Coronary artery (tissue), 2 donors: Measurements from ENCODE around the gene GPR137C.

Source experiments
- DNase-seq: peaks from one replicate; pipeline ENCODE4 v3.0.0-alpha.2; 2017; ENCODE audit warnings: low spot score
- H3K27ac ChIP-seq, 2 donors: fragments of 200-600 bp; sonication (generic); one replicate each; pipeline ENCODE4 v1.5.1; 2016 to 2019
- H3K4me3 ChIP-seq: fragments of 200-600 bp; sonication (generic); 2 replicates; pipeline ENCODE4 v1.5.1; 2016; ENCODE audit warnings: mild to moderate bottlenecking, moderate library complexity
- CTCF ChIP-seq: fragments of 200-600 bp; sonication (generic); IDR thresholded peaks from one replicate; pipeline ENCODE4 v1.5.1; 2019; ENCODE audit warnings: antibody characterized with exemption

Gene GPR137C

GRCh38 chr14:52531481-52531880 is 21.2 kb upstream of the GPR137C start:
- DNase-seq: no peak
- no peak for TF ChIP-seq CTCF
- H3K27ac ChIP-seq: no peak overlapping the region
- H3K4me3 ChIP-seq: no peak overlapping the region

GRCh38 chr14:52536269-52536668 is 16.4 kb upstream of the GPR137C start:
- Histone ChIP-seq H3K27ac (no peak overlapping the region), H3K4me3 (no peak overlapping the region)
- no peak for DNase-seq
- no peak for TF ChIP-seq CTCF

- Histone ChIP-seq H3K4me3 (no peak overlapping the region), H3K27ac (no peak overlapping the region)
- no peak for TF ChIP-seq CTCF
- no peak for DNase-seq
These were observed 14.0 kb upstream of the GPR137C start for GRCh38 chr14:52538623-52539022.

GRCh38 chr14:52545584-52546317 is 6.9 kb upstream of the GPR137C start:
- DNase-seq: no peak
- no peak overlapping the region for H3K27ac ChIP-seq
- TF ChIP-seq CTCF: no peak

GRCh38 chr14:52546318-52546670 is 6.3 kb upstream of the GPR137C start:
- Histone ChIP-seq H3K27ac (peak overlapping the region; percentile 21 to 24), H3K4me3 (no peak overlapping the region)
- no peak for DNase-seq
- no peak for TF ChIP-seq CTCF

More at GRCh38 chr14:52545584-52546317, 6.9 kb upstream of the GPR137C start:
- H3K4me3 ChIP-seq: no peak overlapping the region

- H3K27ac ChIP-seq: peak overlapping the region; percentile 21 to 24
- TF ChIP-seq CTCF: no peak
- DNase-seq: no peak
- no peak overlapping the region for H3K4me3 ChIP-seq
These were observed 5.6 kb upstream of the GPR137C start for GRCh38 chr14:52547027-52547426.

GRCh38 chr14:52547526-52547925 is 5.1 kb upstream of the GPR137C start:
- Histone ChIP-seq H3K4me3 (no peak overlapping the region), H3K27ac (peak overlapping the region; percentile 13 to 21)
- TF ChIP-seq CTCF: no peak
- no peak for DNase-seq
